HEK293 (cell line): ENCODE results near the gene RMC1.

ENCODE experiments used
- CTCF ChIP-seq: fragments of 450-650 bp; formaldehyde crosslinking; IDR thresholded peaks from 2 replicates; pipeline ENCODE4 v1.5.1; 2016; ENCODE audit warnings: missing biosample characterization, missing genetic modification characterization
- RBAK ChIP-seq: fragments of 450-650 bp; formaldehyde crosslinking; IDR thresholded peaks from 2 replicates; pipeline ENCODE4 v1.5.1; 2016; ENCODE audit warnings: missing biosample characterization, missing genetic modification characterization
- SETDB1 ChIP-seq: IDR thresholded peaks from one replicate; pipeline ENCODE4 v1.6.1; 2017; ENCODE audit warnings: mild to moderate bottlenecking, low read length, moderate library complexity, mixed read lengths; ENCODE audit not compliant: insufficient read length
- ZNF274 ChIP-seq, 2 experiments: fragments of 200-500 bp in 1 of 2; fragments of 450-650 bp in 1 of 2; sonication (Bioruptor generic) in 1 of 2; formaldehyde crosslinking in 1 of 2; IDR thresholded peaks; 2 replicates each; pipeline versions ENCODE4 v1.5.1 to v1.6.1; 2014 to 2016; ENCODE audit warnings: borderline replicate concordance in 1 of 2, inconsistent platforms in 1 of 2, low read length in 1 of 2, missing biosample characterization in 1 of 2, missing genetic modification characterization in 1 of 2
- ZNF558 ChIP-seq: fragments of 450-650 bp; formaldehyde crosslinking; IDR thresholded peaks from 2 replicates; pipeline ENCODE4 v1.5.1; 2016; ENCODE audit warnings: missing biosample characterization, missing genetic modification characterization
- ZNF707 ChIP-seq: fragments of 450-650 bp; formaldehyde crosslinking; IDR thresholded peaks from 2 replicates; pipeline ENCODE4 v1.5.1; 2016; ENCODE audit warnings: missing biosample characterization, missing genetic modification characterization

- TF ChIP-seq RBAK (tag by site-specific recombination), result no peak
- no peak for TF ChIP-seq SETDB1
- TF ChIP-seq ZNF558, result no peak
- no peak for TF ChIP-seq ZNF274 (IDR thresholded peaks at IDR 0.05; ENCODE audit: low read length)
- no peak for TF ChIP-seq ZNF274 (tag by site-specific recombination; IDR thresholded peaks at IDR 0.05; ENCODE audit: borderline replicate concordance)
- TF ChIP-seq ZNF707 (tag by site-specific recombination), result no peak
- TF ChIP-seq CTCF (tag by site-specific recombination), result no peak
Observed at GRCh38 chr18:23524213-23524707, 20.9 kb downstream of the RMC1 start.
